ENCODE results near the gene KRTAP3-3. TPM values are rescaled to one million over a fixed set of nuclear protein-coding genes. Genes with fewer than 3 reads are reported as not detected.

The KRTAP3-3 gene
- total RNA-seq, 4 donors from 2014 or later: not detected

- TF ChIP-seq CTCF (IDR thresholded peaks at IDR 0.05; ENCODE audit: low read depth): no peak
Observed at GRCh38 chr17:41026715-41027471, 32.9 kb upstream of the KRTAP3-3 start, which contains the start of gene KRTAP1-5. TSS of gene KRTAP1-5 (minus strand) at chr17:41027208. CDS start at chr17:41027155, 53 bp downstream.

- TF ChIP-seq CTCF (IDR thresholded peaks at IDR 0.05; ENCODE audit: low read depth): no peak
Observed at GRCh38 chr17:41024697-41025096, 30.7 kb upstream of the KRTAP3-3 start.

- TF ChIP-seq CTCF (IDR thresholded peaks at IDR 0.05; ENCODE audit: low read depth): no peak
Observed at GRCh38 chr17:41020336-41020735, 26.4 kb upstream of the KRTAP3-3 start.

- no peak for TF ChIP-seq CTCF (IDR thresholded peaks at IDR 0.05; ENCODE audit: low read depth)
Observed at GRCh38 chr17:41019415-41019814, 25.5 kb upstream of the KRTAP3-3 start.

- no peak for TF ChIP-seq CTCF (IDR thresholded peaks at IDR 0.05; ENCODE audit: low read depth)
Observed at GRCh38 chr17:41018541-41018940, 24.6 kb upstream of the KRTAP3-3 start.

GRCh38 chr17:41016578-41017215 lies 22.7 kb upstream of the KRTAP3-3 start:
- no peak for TF ChIP-seq CTCF (IDR thresholded peaks at IDR 0.05; ENCODE audit: low read depth)

GRCh38 chr17:41015454-41015853 lies 21.5 kb upstream of the KRTAP3-3 start:
- TF ChIP-seq CTCF (IDR thresholded peaks at IDR 0.05; ENCODE audit: low read depth): no peak
